ENCODE measurements around the gene PGK1.
"Not testable (repeated sequence)": the region's sequence is repeated elsewhere in the genome, so short reads cannot be mapped to it uniquely, and the experiment has no call there.

DNA sequence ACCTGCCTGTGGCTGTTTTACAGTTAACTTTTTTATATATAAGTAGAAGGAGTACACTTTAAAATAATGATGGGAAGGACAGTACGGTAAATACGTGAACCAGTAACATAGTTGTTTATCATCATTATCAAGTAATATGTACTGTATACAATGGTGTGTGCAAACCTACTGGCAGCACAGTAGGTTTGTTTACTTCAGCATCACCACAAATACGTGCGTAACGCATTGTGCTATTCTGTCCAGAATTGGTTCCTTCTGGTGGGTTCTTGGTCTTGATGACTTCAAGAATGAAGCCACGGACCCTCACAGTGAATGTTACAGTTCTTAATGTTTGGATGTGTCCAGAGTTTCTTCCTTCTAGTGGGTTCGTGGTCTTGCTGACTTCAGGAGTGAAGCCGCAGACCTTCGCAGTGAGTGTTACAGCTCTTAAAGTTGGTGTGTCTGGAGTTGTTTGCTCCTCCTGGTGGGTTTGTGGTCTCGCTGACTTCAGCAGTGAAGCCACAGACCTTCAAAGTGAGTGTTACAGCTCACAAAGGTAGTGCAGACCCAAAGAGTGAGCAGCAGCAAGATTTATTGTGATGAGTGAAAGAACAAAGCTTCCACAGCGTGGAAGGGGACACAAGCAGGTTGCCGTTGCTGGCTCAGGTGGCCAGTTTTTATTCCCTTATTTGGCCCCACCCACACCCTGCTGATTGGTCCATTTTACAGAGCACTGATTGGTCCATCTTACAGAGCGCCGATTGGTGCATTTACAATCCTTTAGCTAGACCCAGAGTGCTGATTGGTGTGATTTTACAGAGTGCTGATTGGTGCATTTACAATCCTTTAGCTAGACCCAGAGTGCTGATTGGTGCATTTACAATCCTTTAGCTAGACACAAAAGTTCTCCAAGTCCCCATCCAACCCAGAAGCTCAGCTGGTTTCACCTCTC is 30.6 kb upstream of the PGK1 start:
- not testable (repeated sequence) for TF ChIP-seq RAD21 (IDR thresholded peaks at IDR 0.05)
- TF ChIP-seq, protein P1, sequence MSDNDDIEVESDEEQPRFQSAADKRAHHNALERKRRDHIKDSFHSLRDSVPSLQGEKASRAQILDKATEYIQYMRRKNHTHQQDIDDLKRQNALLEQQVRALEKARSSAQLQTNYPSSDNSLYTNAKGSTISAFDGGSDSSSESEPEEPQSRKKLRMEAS (IDR thresholded peaks at IDR 0.05), result not testable (repeated sequence)

Measured in liver (tissue), 2 donors.